Gastrocnemius medialis (tissue), 4 donors: ENCODE data around the gene ART4. TPM values are rescaled to one million over a fixed set of nuclear protein-coding genes. Genes with fewer than 3 reads are reported as not detected.

ENCODE experiments used
- ATAC-seq, 2 donors: fragments of 150-250 bp; one replicate each; pipeline ENCODE4 v1.9.1; 2016
- DNase-seq, 2 donors: peaks; one replicate each; pipeline ENCODE4 v3.0.0-alpha.2; 2019
- H3K27ac ChIP-seq, 4 donors: fragments of 200-600 bp; sonication (generic); 1 replicate in 1 of 4; 2 replicates in 3 of 4; pipeline ENCODE4 v1.5.1; 2016 to 2018; ENCODE audit warnings: mild to moderate bottlenecking in 2 of 4, moderate library complexity in 1 of 4
- H3K27me3 ChIP-seq, 3 donors: fragments of 200-600 bp; sonication (generic) in 2 of 3; 1 replicate in 1 of 3; 2 replicates in 2 of 3; pipeline versions ENCODE4 v1.5.1 to v1.6.0; 2016 to 2019; ENCODE audit warnings: mild to moderate bottlenecking in 1 of 3, moderate library complexity in 1 of 3
- H3K36me3 ChIP-seq, 2 donors: fragments of 200-600 bp; sonication (generic) in 1 of 2; one replicate each; pipeline ENCODE4 v1.5.1; 2017 to 2018
- H3K4me1 ChIP-seq, 2 donors: fragments of 200-600 bp; sonication (generic) in 1 of 2; one replicate each; pipeline ENCODE4 v1.5.1; 2016 to 2017; ENCODE audit warnings: mild to moderate bottlenecking in 2 of 2
- H3K4me3 ChIP-seq, 4 donors: fragments of 200-600 bp; sonication (generic) in 3 of 4; 1 replicate in 1 of 4; 2 replicates in 3 of 4; pipeline ENCODE4 v1.5.1; 2016 to 2019; ENCODE audit warnings: mild to moderate bottlenecking in 2 of 4
- H3K9me3 ChIP-seq, 3 donors: fragments of 200-600 bp; sonication (generic) in 2 of 3; 1 replicate in 1 of 3; 2 replicates in 2 of 3; pipeline ENCODE4 v1.5.1; 2016 to 2019
- POLR2A ChIP-seq, 2 donors: fragments of 450-650 bp; IDR thresholded peaks; one replicate each; pipeline ENCODE4 v1.6.1; 2017; ENCODE audit warnings: antibody characterized with exemption in 2 of 2, mild to moderate bottlenecking in 2 of 2, moderate library complexity in 2 of 2
- in situ Hi-C, 4 donors: fragments of 200-750 bp; cut with MboI; loops; one replicate each; pipeline versions ENCODE4 v1.15.0 to v1.8.0; 2017; ENCODE audit warnings: low sequenced_read_pairs in 4 of 4
- intact Hi-C: fragments of 100-400 bp; cut with DNase I; formaldehyde crosslinking; loops from one replicate; pipeline ENCODE4 v1.15.1; 2023; ENCODE audit warnings: low total_unique reads
- total RNA-seq, 4 donors: library from RNA; depleted of rRNA; stranded (reverse); fragments of >200 nt; gene quantifications; one replicate each; pipeline versions ENCODE4 v1.1.0 to v1.2.3, GENCODE V29; 2016
- TF ChIP-seq, protein P1 (sequence below), 5 experiments: fragments of 450-650 bp in 3 of 5; fragments of 200-600 bp in 2 of 5; sonication (generic) in 2 of 5; IDR thresholded peaks in 4 of 5; conservative IDR thresholded peaks in 1 of 5; 1 replicate in 4 of 5; 2 replicates in 1 of 5; pipeline ENCODE4 v1.5.1; 2016 to 2019; ENCODE audit warnings: antibody characterized with exemption in 5 of 5, mild to moderate bottlenecking in 3 of 5, moderate library complexity in 3 of 5

ART4 gene
- total RNA-seq, 4 donors from 2014 or later: 0.44 to 1.6 (median 1.3) TPM

DNA sequence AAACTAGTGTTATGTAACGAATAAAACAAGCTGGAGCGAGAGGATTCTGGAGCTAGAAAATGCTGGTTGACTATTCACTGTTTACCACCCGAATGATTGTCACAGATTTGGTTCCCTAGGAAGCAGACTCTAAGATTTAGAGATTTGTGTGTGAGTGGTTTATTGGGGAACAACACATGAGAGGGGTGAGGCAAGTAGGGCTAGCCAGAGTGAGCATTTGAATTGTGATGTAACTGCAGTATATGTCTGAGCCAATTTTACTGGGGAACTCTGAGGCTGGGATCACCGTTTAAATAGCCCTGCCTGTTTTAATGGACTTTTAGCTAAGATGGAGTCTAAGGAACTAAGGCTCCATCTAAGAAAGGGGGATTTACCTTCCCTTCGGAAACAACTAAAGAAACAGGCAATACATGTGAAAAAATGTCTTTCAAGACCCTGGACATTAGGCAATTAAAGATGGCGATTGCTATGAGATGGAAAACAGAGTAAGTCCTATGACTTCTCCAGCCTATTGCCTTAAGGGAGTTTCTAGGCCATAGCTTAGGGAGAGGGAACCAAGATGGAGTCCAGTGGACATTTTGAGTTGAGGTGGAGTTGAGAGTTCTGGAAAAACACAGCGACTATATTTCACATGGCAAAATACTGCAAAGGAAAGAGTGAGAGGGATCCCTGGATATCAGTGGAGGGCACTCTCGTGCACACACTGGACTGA is 36.1 kb upstream of the ART4 start:
- H3K9me3 ChIP-seq: no peaks in the 10 kb centered on the region
- ATAC-seq (no peak), DNase-seq (no peak)
- in situ Hi-C loops: no loop called here
- H3K36me3 ChIP-seq: no peaks in the 10 kb centered on the region
- H3K4me1 ChIP-seq: no peaks in the 10 kb centered on the region
- TF ChIP-seq POLR2A (IDR thresholded peaks at IDR 0.05): no peak
- TF ChIP-seq, protein P1, sequence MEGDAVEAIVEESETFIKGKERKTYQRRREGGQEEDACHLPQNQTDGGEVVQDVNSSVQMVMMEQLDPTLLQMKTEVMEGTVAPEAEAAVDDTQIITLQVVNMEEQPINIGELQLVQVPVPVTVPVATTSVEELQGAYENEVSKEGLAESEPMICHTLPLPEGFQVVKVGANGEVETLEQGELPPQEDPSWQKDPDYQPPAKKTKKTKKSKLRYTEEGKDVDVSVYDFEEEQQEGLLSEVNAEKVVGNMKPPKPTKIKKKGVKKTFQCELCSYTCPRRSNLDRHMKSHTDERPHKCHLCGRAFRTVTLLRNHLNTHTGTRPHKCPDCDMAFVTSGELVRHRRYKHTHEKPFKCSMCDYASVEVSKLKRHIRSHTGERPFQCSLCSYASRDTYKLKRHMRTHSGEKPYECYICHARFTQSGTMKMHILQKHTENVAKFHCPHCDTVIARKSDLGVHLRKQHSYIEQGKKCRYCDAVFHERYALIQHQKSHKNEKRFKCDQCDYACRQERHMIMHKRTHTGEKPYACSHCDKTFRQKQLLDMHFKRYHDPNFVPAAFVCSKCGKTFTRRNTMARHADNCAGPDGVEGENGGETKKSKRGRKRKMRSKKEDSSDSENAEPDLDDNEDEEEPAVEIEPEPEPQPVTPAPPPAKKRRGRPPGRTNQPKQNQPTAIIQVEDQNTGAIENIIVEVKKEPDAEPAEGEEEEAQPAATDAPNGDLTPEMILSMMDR (IDR thresholded peaks at IDR 0.05 in 4 of 5, conservative IDR thresholded peaks at IDR 0.05 in 1 of 5): no peak
- no peak overlapping the region for H3K4me3 ChIP-seq
- no peaks in the 10 kb centered on the region for H3K27me3 ChIP-seq
- intact Hi-C loops: no loop called here
- no peak overlapping the region for H3K27ac ChIP-seq

DNA sequence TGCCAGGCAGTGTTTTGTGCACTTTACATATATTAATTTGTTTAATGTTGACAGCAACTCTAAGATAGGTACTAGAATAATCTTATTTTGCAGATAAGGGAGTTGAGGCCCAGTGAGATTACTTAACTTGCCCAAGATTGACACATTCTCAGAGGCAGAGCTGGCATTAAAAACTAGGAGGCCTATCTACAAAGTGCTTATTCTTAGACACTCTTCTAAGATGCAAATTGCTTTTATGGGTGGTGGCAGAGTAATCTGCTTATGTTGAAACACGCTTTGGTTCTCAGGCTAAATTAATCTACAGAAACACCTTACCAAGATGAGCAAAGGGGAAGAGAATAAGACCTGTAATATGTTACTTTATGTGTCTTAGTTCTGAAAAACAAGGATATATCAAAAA is 35.2 kb upstream of the ART4 start:
- Histone ChIP-seq H3K36me3 (no peaks in the 10 kb centered on the region), H3K27me3 (no peaks in the 10 kb centered on the region), H3K27ac (no peak overlapping the region), H3K4me3 (no peak overlapping the region), H3K9me3 (no peaks in the 10 kb centered on the region), H3K4me1 (no peaks in the 10 kb centered on the region)
- in situ Hi-C loops (no loop called here), intact Hi-C loops (no loop called here)
- no peak for ATAC-seq
- TF ChIP-seq POLR2A (IDR thresholded peaks at IDR 0.05): no peak
- DNase-seq: no peak

DNA sequence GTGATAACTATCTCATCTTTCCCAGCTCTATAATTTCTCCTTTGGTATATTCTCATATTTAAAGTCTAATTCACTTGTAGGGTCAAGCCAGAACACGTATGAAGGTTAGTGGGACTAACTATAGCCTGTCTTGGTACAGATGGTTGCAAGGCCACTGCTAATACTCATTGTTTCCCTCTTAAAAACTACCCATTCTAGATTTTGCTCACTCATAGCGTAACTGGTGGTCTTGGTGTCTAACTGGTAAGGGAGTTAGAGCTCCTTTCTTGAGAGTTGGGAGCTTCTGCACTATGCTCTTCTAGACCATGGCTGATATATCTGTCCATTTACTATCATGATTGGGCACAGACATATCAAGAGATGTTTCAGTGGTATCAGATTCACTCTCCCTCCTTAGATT is 33.5 kb upstream of the ART4 start:
- in situ Hi-C loops (no loop called here), intact Hi-C loops (no loop called here)
- ATAC-seq (no peak), DNase-seq (no peak)
- H3K27me3 ChIP-seq: no peaks in the 10 kb centered on the region
- no peaks in the 10 kb centered on the region for H3K36me3 ChIP-seq
- no peaks in the 10 kb centered on the region for H3K4me1 ChIP-seq
- H3K4me3 ChIP-seq: no peak overlapping the region
- H3K9me3 ChIP-seq: no peaks in the 10 kb centered on the region
- TF ChIP-seq, protein P1 (IDR thresholded peaks at IDR 0.05 in 4 of 5, conservative IDR thresholded peaks at IDR 0.05 in 1 of 5): no peak
- no peak for TF ChIP-seq POLR2A (IDR thresholded peaks at IDR 0.05)
- no peak overlapping the region for H3K27ac ChIP-seq

DNA sequence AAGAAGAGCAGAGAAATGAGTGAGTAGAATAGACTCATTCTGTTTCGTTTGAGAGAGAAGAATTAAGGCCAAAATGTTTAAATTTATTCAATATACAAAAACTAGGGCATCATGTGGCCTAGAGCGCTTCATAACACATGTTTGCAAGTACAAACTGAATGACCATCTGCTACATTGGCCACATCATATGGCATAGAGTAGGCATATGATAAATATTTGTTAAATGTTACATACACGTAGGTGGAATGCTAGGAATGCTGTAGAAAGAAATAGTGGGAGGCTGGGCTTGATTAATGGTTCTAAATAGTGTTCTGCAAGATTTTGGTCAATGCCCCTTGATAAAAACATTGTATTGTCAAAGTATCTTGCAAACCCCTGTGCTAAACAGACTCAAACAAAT is 31.6 kb upstream of the ART4 start:
- no peak for TF ChIP-seq POLR2A (IDR thresholded peaks at IDR 0.05)
- TF ChIP-seq, protein P1 (IDR thresholded peaks at IDR 0.05 in 4 of 5, conservative IDR thresholded peaks at IDR 0.05 in 1 of 5): no peak
- no peaks in the 10 kb centered on the region for H3K9me3 ChIP-seq
- H3K27ac ChIP-seq: no peak overlapping the region
- ATAC-seq (no peak), DNase-seq (no peak)
- intact Hi-C loops (no loop called here), in situ Hi-C loops (no loop called here)
- H3K36me3 ChIP-seq: no peaks in the 10 kb centered on the region
- no peaks in the 10 kb centered on the region for H3K27me3 ChIP-seq
- H3K4me3 ChIP-seq: no peak overlapping the region
- H3K4me1 ChIP-seq: no peaks in the 10 kb centered on the region

DNA sequence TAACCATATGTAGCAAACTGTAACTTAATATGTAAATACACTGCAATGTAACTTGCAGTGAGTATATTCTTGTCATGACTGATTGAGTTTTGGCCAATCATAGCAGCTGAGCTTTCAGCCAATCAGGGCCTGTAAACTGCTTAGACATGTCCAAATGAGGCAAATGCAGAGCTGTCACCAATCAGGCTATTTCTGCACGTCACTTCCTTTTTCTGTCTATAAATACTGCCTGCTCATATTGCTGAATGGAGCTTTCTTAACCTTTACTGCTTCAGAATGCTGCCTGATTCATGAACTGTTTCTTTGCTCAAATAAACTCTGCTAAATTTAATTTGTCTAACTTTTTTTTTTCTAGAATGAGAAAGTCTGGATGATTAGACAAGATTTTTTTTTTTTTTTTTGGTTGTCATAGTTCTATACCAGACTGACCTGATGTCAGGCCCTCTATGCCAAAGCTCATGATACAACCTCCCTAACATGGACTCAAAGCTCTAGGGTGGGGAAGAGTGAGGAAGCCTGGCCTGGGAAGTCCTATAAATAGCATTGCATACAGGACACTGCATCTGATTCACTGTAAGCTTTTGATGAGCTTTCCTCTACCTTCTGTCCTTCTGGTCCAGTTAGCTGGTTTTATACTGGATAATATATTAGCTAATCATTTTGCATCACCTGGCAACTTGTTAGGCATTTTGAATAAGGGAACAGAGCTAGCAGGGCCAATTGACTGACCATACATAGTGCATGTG is 30.3 kb upstream of the ART4 start:
- Histone ChIP-seq H3K4me1 (no peaks in the 10 kb centered on the region), H3K27ac (no peak overlapping the region), H3K9me3 (no peaks in the 10 kb centered on the region), H3K27me3 (no peaks in the 10 kb centered on the region), H3K4me3 (no peak overlapping the region), H3K36me3 (no peaks in the 10 kb centered on the region)
- in situ Hi-C loops (no loop called here), intact Hi-C loops (no loop called here)
- DNase-seq (no peak), ATAC-seq (no peak)
- TF ChIP-seq, protein P1 (IDR thresholded peaks at IDR 0.05 in 4 of 5, conservative IDR thresholded peaks at IDR 0.05 in 1 of 5): no peak
- TF ChIP-seq POLR2A (IDR thresholded peaks at IDR 0.05): no peak
